Neural progenitor cell (in vitro differentiated cells): ENCODE measurements around the gene ERAS. TPM values are rescaled to one million over a fixed set of nuclear protein-coding genes. Genes with fewer than 3 reads are reported as not detected.

Source experiments
- DNase-seq: peaks from one replicate; pipeline ENCODE4 v3.0.0-alpha.2; 2016; ENCODE audit warnings: low spot score
- H2AFZ ChIP-seq: fragments of 200-600 bp; sonication (generic); replicated peaks from 2 replicates; pipeline ENCODE4 v1.6.1; 2016; ENCODE audit warnings: antibody characterized with exemption
- H3F3A ChIP-seq: fragments of 200-600 bp; sonication (generic); 2 replicates; pipeline ENCODE4 v1.6.1; 2016; ENCODE audit warnings: antibody characterized with exemption, low read depth
- H3K27ac ChIP-seq: fragments of 200-600 bp; sonication (generic); 2 replicates; pipeline ENCODE4 v1.5.1; 2016; ENCODE audit warnings: mild to moderate bottlenecking
- H3K27me3 ChIP-seq: fragments of 200-600 bp; sonication (generic); 2 replicates; pipeline ENCODE4 v1.6.1; 2016; ENCODE audit warnings: mild to moderate bottlenecking, moderate library complexity
- H3K36me3 ChIP-seq: fragments of 200-600 bp; sonication (generic); 2 replicates; pipeline ENCODE4 v1.5.1; 2016
- H3K4me1 ChIP-seq: fragments of 200-600 bp; sonication (generic); 2 replicates; pipeline ENCODE4 v1.6.1; 2016; ENCODE audit warnings: mixed run types
- H3K4me2 ChIP-seq: fragments of 200-600 bp; sonication (generic); 2 replicates; pipeline ENCODE4 v1.6.1; 2016
- H3K4me3 ChIP-seq: fragments of 200-600 bp; sonication (generic); 2 replicates; pipeline ENCODE4 v1.5.1; 2016
- H3K79me2 ChIP-seq: fragments of 200-600 bp; sonication (generic); 2 replicates; pipeline ENCODE4 v1.6.1; 2016; ENCODE audit warnings: low read depth
- H3K9ac ChIP-seq: fragments of 200-600 bp; sonication (generic); 2 replicates; pipeline ENCODE4 v1.6.1; 2016
- H3K9me3 ChIP-seq: fragments of 200-600 bp; sonication (generic); 2 replicates; pipeline ENCODE4 v1.5.1; 2016; ENCODE audit warnings: low read depth
- H4K20me1 ChIP-seq: fragments of 200-600 bp; sonication (generic); 2 replicates; pipeline ENCODE4 v1.6.1; 2016; ENCODE audit warnings: low read depth
- H3K27ac Mint-ChIP-seq: 3 replicates; pipeline ENCODE4 v1.8.0; 2021; ENCODE audit warnings: mixed read lengths
- H3K27me3 Mint-ChIP-seq: 2 replicates; pipeline ENCODE4 v1.8.0; 2022; ENCODE audit warnings: low read depth, mild to moderate bottlenecking, inconsistent platforms, moderate library complexity, mixed read lengths; ENCODE audit not compliant: insufficient read depth
- H3K36me3 Mint-ChIP-seq: 3 replicates; pipeline ENCODE4 v1.8.0; 2021; ENCODE audit warnings: mixed read lengths
- H3K4me1 Mint-ChIP-seq: 3 replicates; pipeline ENCODE4 v1.8.0; 2021; ENCODE audit warnings: mixed read lengths
- H3K4me3 Mint-ChIP-seq: 3 replicates; pipeline ENCODE4 v1.8.0; 2021; ENCODE audit warnings: mild to moderate bottlenecking, moderate library complexity, mixed read lengths
- H3K9me3 Mint-ChIP-seq: 3 replicates; pipeline ENCODE4 v1.8.0; 2020; ENCODE audit warnings: mixed read lengths
- CTCF ChIP-seq: fragments of 200-600 bp; sonication (generic); IDR thresholded peaks from 2 replicates; pipeline ENCODE4 v1.5.1; 2017; ENCODE audit warnings: antibody characterized with exemption, mild to moderate bottlenecking
- EZH2 ChIP-seq: fragments of 200-600 bp; sonication (generic); IDR thresholded peaks from 2 replicates; pipeline ENCODE4 v1.6.1; 2017; ENCODE audit warnings: antibody characterized with exemption, mild to moderate bottlenecking, moderate library complexity
- EZH2phosphoT487 ChIP-seq: fragments of 200-600 bp; sonication (generic); IDR thresholded peaks from 2 replicates; pipeline ENCODE4 v1.6.1; 2017; ENCODE audit warnings: antibody characterized with exemption
- total RNA-seq: library from RNA; depleted of rRNA; stranded (reverse); fragments of >200 nt; gene quantifications from 2 replicates; pipeline ENCODE4 v1.2.3, GENCODE V29; 2015; ENCODE audit warnings: low replicate concordance

ERAS gene
- total RNA-seq, 1 donor from 2014 or later, result not detected

GRCh38 chrX:48831909-48832291, 5.6 kb downstream of the ERAS start:
- no peak overlapping the region for H3K27ac Mint-ChIP-seq
- peak; percentile 64 for DNase-seq
- TF ChIP-seq EZH2phosphoT487, result peak; percentile 59
- peak; percentile 82 for TF ChIP-seq EZH2
- TF ChIP-seq CTCF, result no peak
- Histone ChIP-seq H3K4me1 (no peaks in the 10 kb centered on the region), H3K4me2 (peak overlapping the region; percentile 67), H3K9me3 (no peaks in the 10 kb centered on the region), H3K79me2 (no peaks in the 10 kb centered on the region), H3F3A (no peaks in the 10 kb centered on the region), H3K4me3 (peak overlapping the region; percentile 33), H3K9ac (no peak overlapping the region), H4K20me1 (no peaks in the 10 kb centered on the region), H3K27ac (no peak overlapping the region), H3K27me3 (peaks cover 80% of the 10 kb centered on the region), H2AFZ (no peak overlapping the region), H3K36me3 (no peaks in the 10 kb centered on the region)
- H3K4me1 Mint-ChIP-seq, result peaks cover 16% of the 10 kb centered on the region
- peaks cover 9% of the 10 kb centered on the region for H3K36me3 Mint-ChIP-seq
- H3K9me3 Mint-ChIP-seq, result peaks cover 32% of the 10 kb centered on the region
- H3K4me3 Mint-ChIP-seq, result no peak overlapping the region
- H3K27me3 Mint-ChIP-seq, result peaks cover 35% of the 10 kb centered on the region

- DNase-seq, result no peak
- Histone ChIP-seq H3K27me3 (peaks cover 89% of the 10 kb centered on the region), H3K27ac (no peak overlapping the region), H3K9me3 (no peaks in the 10 kb centered on the region), H3K4me2 (no peak overlapping the region), H3K79me2 (no peaks in the 10 kb centered on the region), H3K4me1 (no peaks in the 10 kb centered on the region), H3K9ac (no peak overlapping the region), H3F3A (no peaks in the 10 kb centered on the region), H2AFZ (no peak overlapping the region), H3K4me3 (no peak overlapping the region), H4K20me1 (no peaks in the 10 kb centered on the region), H3K36me3 (no peaks in the 10 kb centered on the region)
- TF ChIP-seq EZH2, result no peak
- peak; percentile 14 for TF ChIP-seq CTCF
- Mint-ChIP-seq H3K27ac (no peak overlapping the region), H3K4me3 (peak overlapping the region; percentile 88), H3K4me1 (peaks cover 16% of the 10 kb centered on the region), H3K9me3 (peaks cover 24% of the 10 kb centered on the region), H3K27me3 (peaks cover 29% of the 10 kb centered on the region), H3K36me3 (peaks cover under 1% of the 10 kb centered on the region)
Measured at GRCh38 chrX:48833542-48834138, 7.3 kb downstream of the ERAS start.

DNA sequence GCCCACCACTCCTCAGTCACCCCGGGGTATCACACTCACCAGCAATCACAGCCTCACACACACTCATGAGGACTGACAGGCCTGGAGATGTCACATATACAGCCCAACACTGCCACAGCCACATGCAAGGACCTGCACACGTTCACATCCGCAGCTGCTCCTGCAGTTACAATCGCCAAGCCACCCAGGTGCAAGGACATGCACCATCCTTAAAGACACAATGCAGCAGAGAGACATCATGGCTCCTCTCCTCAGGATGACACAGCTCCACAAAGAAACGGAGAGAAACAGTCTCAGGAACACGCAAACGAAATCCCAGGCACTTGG, 8.0 kb downstream of the ERAS start:
- Mint-ChIP-seq H3K4me1 (peaks cover 16% of the 10 kb centered on the region), H3K9me3 (peaks cover 20% of the 10 kb centered on the region), H3K27me3 (peaks cover 28% of the 10 kb centered on the region), H3K27ac (no peak overlapping the region), H3K36me3 (no peaks in the 10 kb centered on the region), H3K4me3 (peak overlapping the region; percentile 88)
- DNase-seq, result no peak
- Histone ChIP-seq H2AFZ (no peak overlapping the region), H3K36me3 (no peaks in the 10 kb centered on the region), H3K4me2 (no peak overlapping the region), H3K9ac (no peak overlapping the region), H3F3A (no peaks in the 10 kb centered on the region), H3K4me1 (no peaks in the 10 kb centered on the region), H3K27me3 (peaks cover 84% of the 10 kb centered on the region), H3K79me2 (no peaks in the 10 kb centered on the region), H3K4me3 (no peak overlapping the region), H4K20me1 (no peaks in the 10 kb centered on the region), H3K9me3 (no peaks in the 10 kb centered on the region), H3K27ac (no peak overlapping the region)
- TF ChIP-seq CTCF (no peak), EZH2phosphoT487 (no peak), EZH2 (no peak)
